Nephron progenitor cell (in vitro differentiated cells): Measurements from ENCODE around the gene RIN2.

Source experiments
- DNase-seq: peaks from one replicate; pipeline ENCODE4 v3.0.0; 2021
- H3K27ac Mint-ChIP-seq: 2 replicates; pipeline ENCODE4 v1.8.0; 2021; ENCODE audit warnings: mild to moderate bottlenecking, moderate library complexity, mixed read lengths
- H3K27me3 Mint-ChIP-seq: 2 replicates; pipeline ENCODE4 v1.8.0; 2021; ENCODE audit warnings: mild to moderate bottlenecking, low read depth, mixed read lengths; ENCODE audit not compliant: poor library complexity
- H3K36me3 Mint-ChIP-seq: 2 replicates; pipeline ENCODE4 v1.8.0; 2021; ENCODE audit warnings: low read depth, mixed read lengths
- H3K4me1 Mint-ChIP-seq: 2 replicates; pipeline ENCODE4 v1.8.0; 2021; ENCODE audit warnings: mixed read lengths
- H3K4me3 Mint-ChIP-seq: 2 replicates; pipeline ENCODE4 v1.8.0; 2021; ENCODE audit warnings: mild to moderate bottlenecking, moderate library complexity, mixed read lengths
- H3K9me3 Mint-ChIP-seq: 2 replicates; pipeline ENCODE4 v1.8.0; 2021; ENCODE audit warnings: mild to moderate bottlenecking, moderate library complexity, mixed read lengths
- CTCF ChIP-seq: fragments of 200-600 bp; sonication (generic); IDR thresholded peaks from 2 replicates; pipeline ENCODE4 v1.5.0; 2021; ENCODE audit warnings: antibody characterized with exemption

Gene RIN2

GRCh38 chr20:19740512-19740911, 17.5 kb upstream of the RIN2 start:
- Mint-ChIP-seq H3K36me3 (peaks cover 4% of the 10 kb centered on the region), H3K27ac (no peak overlapping the region), H3K27me3 (peaks cover 11% of the 10 kb centered on the region), H3K9me3 (peaks cover 17% of the 10 kb centered on the region), H3K4me3 (no peak overlapping the region), H3K4me1 (peaks cover 41% of the 10 kb centered on the region)
- no peak for TF ChIP-seq CTCF
- DNase-seq: no peak

- Mint-ChIP-seq H3K4me3 (no peak overlapping the region), H3K9me3 (peaks cover 27% of the 10 kb centered on the region), H3K4me1 (peaks cover 30% of the 10 kb centered on the region), H3K27me3 (peaks cover 11% of the 10 kb centered on the region), H3K36me3 (peaks cover 4% of the 10 kb centered on the region), H3K27ac (no peak overlapping the region)
- no peak for DNase-seq
- no peak for TF ChIP-seq CTCF
These were observed 16.1 kb upstream of the RIN2 start for GRCh38 chr20:19741924-19742323.

GRCh38 chr20:19742974-19743639, 15.0 kb upstream of the RIN2 start:
- no peak for TF ChIP-seq CTCF
- DNase-seq: no peak
- peaks cover 27% of the 10 kb centered on the region for H3K9me3 Mint-ChIP-seq
- no peak overlapping the region for H3K4me3 Mint-ChIP-seq
- H3K27me3 Mint-ChIP-seq: peaks cover 11% of the 10 kb centered on the region
- peaks cover 4% of the 10 kb centered on the region for H3K36me3 Mint-ChIP-seq
- H3K4me1 Mint-ChIP-seq: peaks cover 23% of the 10 kb centered on the region
- no peak overlapping the region for H3K27ac Mint-ChIP-seq

GRCh38 chr20:19743640-19743995, 14.4 kb upstream of the RIN2 start:
- DNase-seq: no peak
- Mint-ChIP-seq H3K36me3 (peaks cover 4% of the 10 kb centered on the region), H3K4me1 (peaks cover 18% of the 10 kb centered on the region), H3K9me3 (peaks cover 27% of the 10 kb centered on the region), H3K27ac (no peak overlapping the region), H3K27me3 (peaks cover 11% of the 10 kb centered on the region), H3K4me3 (no peak overlapping the region)
- TF ChIP-seq CTCF: no peak

GRCh38 chr20:19745106-19745505, 13.0 kb upstream of the RIN2 start:
- no peak overlapping the region for H3K27ac Mint-ChIP-seq
- no peak for DNase-seq
- H3K36me3 Mint-ChIP-seq: peaks cover 4% of the 10 kb centered on the region
- H3K9me3 Mint-ChIP-seq: peaks cover 27% of the 10 kb centered on the region
- no peak overlapping the region for H3K4me3 Mint-ChIP-seq
- no peak for TF ChIP-seq CTCF
- peaks cover 11% of the 10 kb centered on the region for H3K27me3 Mint-ChIP-seq
- peaks cover 6% of the 10 kb centered on the region for H3K4me1 Mint-ChIP-seq

- H3K4me3 Mint-ChIP-seq: no peak overlapping the region
These were observed 12.5 kb upstream of the RIN2 start for GRCh38 chr20:19745584-19745983.

More at GRCh38 chr20:19745584-19745983, 12.5 kb upstream of the RIN2 start:
- DNase-seq: no peak
- peaks cover 4% of the 10 kb centered on the region for H3K36me3 Mint-ChIP-seq
- H3K9me3 Mint-ChIP-seq: peaks cover 27% of the 10 kb centered on the region
- peaks cover 7% of the 10 kb centered on the region for H3K27me3 Mint-ChIP-seq
- no peak overlapping the region for H3K27ac Mint-ChIP-seq
- peaks cover 6% of the 10 kb centered on the region for H3K4me1 Mint-ChIP-seq
- no peak for TF ChIP-seq CTCF
